Stimulated activated CD8-positive, alpha-beta memory T cell treated with anti-CD3 and anti-CD28 coated beads, Interleukin-12 subunit alpha, Interleukin-12 subunit beta, amount 100 ng/mL, for 24 hours (primary cell): ENCODE measurements around the gene HTATSF1.

ENCODE experiments used
- DNase-seq: peaks from one replicate; pipeline ENCODE4 v3.0.0-alpha.2; 2020; ENCODE audit errors: extremely low read depth

HTATSF1 gene, protein sequence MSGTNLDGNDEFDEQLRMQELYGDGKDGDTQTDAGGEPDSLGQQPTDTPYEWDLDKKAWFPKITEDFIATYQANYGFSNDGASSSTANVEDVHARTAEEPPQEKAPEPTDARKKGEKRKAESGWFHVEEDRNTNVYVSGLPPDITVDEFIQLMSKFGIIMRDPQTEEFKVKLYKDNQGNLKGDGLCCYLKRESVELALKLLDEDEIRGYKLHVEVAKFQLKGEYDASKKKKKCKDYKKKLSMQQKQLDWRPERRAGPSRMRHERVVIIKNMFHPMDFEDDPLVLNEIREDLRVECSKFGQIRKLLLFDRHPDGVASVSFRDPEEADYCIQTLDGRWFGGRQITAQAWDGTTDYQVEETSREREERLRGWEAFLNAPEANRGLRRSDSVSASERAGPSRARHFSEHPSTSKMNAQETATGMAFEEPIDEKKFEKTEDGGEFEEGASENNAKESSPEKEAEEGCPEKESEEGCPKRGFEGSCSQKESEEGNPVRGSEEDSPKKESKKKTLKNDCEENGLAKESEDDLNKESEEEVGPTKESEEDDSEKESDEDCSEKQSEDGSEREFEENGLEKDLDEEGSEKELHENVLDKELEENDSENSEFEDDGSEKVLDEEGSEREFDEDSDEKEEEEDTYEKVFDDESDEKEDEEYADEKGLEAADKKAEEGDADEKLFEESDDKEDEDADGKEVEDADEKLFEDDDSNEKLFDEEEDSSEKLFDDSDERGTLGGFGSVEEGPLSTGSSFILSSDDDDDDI

DNA sequence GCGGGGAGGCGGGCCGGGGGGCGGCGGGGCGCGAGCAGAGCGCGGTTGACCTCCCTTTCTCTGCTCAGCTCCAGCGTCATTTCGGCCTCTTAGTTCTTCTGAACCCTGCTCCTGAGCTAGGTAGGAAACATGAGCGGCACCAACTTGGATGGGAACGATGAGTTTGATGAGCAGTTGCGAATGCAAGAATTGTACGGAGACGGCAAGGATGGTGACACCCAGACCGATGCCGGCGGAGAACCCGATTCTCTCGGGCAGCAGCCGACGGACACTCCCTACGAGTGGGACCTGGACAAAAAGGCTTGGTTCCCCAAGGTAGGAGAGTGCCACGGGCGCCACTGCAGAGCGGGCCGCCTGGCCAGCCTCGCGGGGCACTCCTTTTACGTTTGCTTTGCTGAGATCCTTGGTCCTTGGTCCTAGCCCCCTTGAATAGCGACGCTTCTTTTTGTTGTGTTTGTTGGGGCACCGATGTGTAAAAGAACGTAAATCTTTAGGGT lies at the start of gene HTATSF1:
HTATSF1 (plus strand) TSS at position 37 of the 497 bp plus-strand sequence; CDS start at position 130, 93 bp downstream.
- DNase-seq = no peak

DNA sequence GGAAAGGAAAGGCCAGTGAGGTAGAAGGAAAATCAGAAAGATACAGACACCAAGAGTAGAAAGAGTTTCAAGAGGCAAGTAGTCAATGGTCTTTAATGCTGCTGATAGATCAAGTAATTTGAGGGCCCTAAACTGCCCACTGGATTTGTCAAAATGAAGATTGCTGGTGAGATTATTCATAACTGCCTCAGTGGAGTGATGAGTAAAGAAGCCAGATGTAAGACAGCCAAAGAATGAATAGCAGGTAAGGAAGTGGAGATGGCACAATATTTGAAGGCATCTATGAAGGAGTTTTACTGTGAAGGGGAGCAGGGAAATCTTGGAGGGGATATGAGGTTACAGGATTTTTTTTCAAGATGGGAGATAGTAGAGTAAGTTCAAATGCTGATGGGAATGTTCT lies 49.4 kb upstream of the HTATSF1 start:
- no peak for DNase-seq

- DNase-seq = no peak
These were observed 47.2 kb upstream of the HTATSF1 start for GRCh38 chrX:136450050-136450830.

DNA sequence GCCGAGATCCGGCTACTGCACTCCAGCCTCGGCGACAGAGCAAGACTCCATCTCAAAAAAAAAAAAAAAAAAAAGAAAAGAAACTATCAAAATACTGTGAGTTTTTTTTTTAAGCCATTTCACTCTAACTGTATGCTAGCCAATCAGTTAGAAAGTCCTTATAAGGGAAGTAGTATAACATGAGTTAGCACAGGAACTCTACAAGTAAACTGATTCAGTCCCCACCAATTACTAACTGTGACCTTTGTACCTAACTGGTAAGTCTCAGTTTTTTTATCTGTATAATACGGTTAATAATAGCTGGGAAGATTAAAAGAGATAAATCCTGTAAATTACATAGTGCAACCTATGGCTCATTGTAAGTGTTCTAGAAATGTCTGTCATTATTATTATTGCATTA lies 44.8 kb upstream of the HTATSF1 start:
- no peak for DNase-seq

DNA sequence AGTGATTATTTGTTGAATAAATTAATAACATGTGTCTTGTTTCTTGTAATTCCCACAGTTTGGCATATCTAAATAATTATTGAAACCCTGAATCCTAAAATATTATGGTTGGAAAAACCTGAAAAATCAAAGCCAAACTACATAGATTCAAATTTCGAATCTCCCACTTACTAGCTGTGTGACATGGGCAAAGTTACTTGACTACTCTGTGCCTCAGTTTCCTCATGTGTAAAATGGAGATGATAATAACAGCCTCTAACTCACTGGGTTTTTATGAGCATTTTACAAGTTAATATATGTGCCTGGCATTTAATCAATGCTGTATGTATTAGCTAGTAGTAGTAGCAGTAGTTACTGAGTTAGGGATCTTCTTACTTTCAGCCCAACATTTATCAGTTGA lies 44.3 kb upstream of the HTATSF1 start:
- DNase-seq = no peak

DNA sequence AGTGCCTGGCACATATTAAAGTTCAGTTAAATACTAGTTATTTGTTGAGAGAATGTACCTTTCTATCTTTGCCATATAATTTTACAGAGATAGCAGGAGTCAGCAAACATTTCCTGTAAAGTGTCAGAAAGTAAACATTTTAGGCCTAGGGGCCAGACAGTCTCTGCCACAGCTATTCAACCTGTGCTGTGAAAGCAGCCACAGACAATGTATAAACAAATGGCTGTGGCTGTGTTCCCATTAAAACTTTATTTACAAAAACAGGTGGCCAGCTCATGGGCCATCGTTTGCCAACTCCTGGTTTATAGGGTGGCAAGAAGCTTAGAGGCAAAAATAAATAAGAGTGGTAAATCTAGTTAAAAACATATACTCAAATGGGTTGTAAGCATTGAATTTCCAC lies 43.6 kb upstream of the HTATSF1 start:
- no peak for DNase-seq

DNA sequence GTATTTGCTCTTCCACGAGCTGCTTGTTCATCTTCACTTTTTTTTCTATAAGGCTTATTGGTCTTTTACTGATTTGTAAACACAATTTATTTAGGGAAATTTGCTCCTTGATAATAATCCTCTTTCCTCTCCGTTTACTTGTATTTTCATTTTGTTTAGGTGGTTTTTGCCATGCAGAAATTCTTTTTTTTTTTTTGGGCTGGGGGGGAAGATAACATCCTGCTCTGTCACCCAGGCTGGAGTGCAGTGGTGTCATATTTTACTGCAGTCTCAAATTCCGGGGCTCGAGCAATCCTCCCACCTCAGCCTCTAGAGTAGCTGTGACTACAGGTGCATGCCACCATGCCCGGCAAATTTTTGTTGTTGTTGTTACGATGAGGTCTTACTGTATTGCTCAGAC lies 41.3 kb upstream of the HTATSF1 start:
- DNase-seq = no peak

GRCh38 chrX:136457303-136457917 lies 40.0 kb upstream of the HTATSF1 start:
- DNase-seq = no peak

- DNase-seq = no peak
These were observed 32.8 kb upstream of the HTATSF1 start for GRCh38 chrX:136464589-136464988.

DNA sequence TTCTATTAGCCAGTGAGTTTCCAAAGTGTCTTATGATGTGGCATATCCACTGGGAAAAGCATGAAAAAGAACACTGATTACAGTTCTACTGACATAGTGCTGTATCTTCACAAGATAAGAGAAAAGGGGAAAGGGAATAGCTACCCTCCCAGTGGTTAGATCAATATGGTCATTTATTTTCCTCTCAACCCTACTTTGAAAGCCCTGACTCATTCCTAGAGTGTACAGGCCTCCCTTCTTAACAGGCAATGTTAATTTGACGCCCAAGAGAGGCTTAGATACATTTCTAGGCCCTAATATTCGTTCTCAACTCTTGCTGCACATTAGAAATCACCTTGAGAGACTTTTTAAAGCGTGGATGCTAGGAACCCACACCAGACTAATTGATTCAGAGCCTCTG lies 30.1 kb upstream of the HTATSF1 start:
- DNase-seq = no peak

DNA sequence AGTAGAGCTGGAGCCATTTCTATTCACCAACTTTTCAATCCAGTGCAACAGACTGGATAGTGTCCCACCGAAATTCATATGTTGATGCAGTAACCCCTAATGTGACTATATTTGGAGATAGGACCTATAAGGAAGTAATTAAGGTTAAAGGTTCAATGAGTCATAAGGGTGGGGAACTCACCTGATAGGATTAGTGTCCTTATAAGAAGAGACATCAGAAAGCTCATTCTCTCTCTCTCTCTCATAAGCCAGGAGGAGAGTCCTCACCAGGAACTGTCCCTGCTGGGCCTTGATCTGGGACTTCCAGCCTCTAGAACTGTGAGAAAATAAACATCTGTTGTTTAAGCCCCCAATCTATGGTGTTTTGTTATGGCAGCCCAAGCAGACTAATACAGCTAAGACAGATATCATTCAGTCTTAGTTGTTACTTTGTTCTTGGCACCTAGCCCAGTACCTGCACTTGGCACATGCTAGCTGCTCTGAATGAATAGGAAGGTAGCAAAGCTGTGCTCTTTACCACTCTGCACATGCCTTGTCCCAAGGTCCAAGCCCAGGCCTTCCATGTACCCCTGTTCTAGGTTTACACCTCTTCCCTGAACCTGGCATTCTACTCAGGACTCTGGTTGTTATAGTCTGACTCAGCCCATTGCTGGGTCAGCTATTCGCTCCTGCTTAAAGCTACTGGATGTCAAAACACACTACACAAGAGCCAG lies 28.8 kb upstream of the HTATSF1 start:
- no peak for DNase-seq

GRCh38 chrX:136473663-136474062 lies 23.7 kb upstream of the HTATSF1 start:
- no peak for DNase-seq

DNA sequence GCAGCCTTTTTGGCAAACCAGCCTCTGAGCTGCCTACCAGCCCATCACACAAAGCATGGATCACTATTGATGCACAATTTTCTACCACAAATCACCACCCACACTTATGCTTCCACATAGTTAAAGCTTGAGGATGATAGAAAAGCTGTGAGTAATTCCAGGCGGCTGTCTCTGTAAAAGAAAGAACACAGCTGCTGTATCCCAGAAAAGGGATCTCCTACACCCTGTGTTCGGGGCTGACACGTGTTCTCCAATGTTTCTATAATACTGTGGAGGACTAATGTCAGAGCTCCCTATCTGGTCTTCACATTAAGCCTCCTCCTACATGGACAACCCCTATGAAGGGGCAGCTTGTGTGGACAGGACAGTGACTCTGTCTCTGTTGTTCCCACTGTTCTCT lies 22.2 kb upstream of the HTATSF1 start:
- DNase-seq = no peak

- no peak for DNase-seq
These were observed 20.9 kb upstream of the HTATSF1 start for GRCh38 chrX:136476501-136476900.

DNA sequence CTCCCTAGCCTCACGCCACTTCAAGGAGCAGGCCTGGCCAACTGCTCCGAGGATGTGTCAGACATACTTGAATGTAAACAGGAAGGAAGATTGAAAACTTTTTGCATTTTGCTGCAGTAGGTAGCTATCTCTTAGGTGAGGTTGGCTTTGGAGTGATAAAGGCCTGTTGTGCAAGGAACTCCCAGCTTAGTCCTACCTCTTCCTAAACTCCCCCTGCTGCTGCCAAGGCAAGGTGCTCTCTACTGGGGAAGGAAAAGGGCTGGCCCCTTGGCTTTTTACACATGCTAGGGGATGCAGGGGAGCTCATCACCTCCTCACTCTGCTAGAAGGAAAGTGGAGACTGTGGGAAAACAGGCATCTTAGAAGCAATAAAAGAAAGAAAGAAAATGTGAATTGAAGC lies 20.4 kb upstream of the HTATSF1 start:
- DNase-seq = no peak

DNA sequence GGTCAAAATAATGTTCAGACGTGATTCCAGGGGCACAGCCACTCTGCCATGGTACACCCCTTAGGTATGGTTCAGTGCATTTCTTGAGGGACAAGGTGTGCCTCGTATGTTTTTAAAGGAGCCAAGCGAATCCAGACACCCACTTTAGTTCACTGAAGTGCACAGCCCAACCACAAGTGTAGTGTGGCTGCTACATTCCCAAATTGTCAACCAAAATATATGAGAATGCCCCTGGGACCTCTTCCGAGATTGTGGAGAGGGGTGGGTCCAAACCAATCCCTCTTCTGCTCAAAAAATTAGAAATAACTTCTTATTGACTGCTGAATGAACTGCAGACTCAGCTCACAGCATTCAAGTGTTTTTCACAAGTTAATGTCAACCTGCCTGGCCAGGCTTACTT lies 17.0 kb upstream of the HTATSF1 start:
- no peak for DNase-seq

DNA sequence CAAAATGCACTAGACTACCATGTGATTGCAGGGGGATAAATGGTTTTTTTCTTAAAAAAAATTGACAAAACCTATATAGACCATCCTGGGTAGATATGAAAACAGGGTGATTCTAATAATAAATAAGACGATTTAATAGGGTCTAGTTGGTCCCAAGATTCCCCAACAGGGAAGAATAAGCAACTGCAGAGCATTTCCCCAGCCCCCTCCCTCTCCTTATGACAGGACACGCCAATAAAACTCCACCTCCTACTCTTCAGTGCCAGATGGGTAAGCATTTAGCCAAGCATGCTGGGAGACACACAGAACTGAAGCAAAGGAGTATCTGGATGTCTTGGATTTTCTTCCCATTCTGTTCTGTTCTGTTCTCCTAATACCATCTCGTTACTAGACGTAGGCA lies 9.7 kb upstream of the HTATSF1 start, which contains the start of gene BRS3:
BRS3 (plus strand) TSS at position 301 of the 400 bp plus-strand sequence. CDS start 168 bp downstream, outside the sequence.
- no peak for DNase-seq

- DNase-seq = no peak
These were observed 8.7 kb upstream of the HTATSF1 start for GRCh38 chrX:136488706-136489105.

GRCh38 chrX:136491832-136492231 lies 5.6 kb upstream of the HTATSF1 start:
- no peak for DNase-seq

- no peak for DNase-seq
These were observed 4.4 kb upstream of the HTATSF1 start for GRCh38 chrX:136493011-136493410.

DNA sequence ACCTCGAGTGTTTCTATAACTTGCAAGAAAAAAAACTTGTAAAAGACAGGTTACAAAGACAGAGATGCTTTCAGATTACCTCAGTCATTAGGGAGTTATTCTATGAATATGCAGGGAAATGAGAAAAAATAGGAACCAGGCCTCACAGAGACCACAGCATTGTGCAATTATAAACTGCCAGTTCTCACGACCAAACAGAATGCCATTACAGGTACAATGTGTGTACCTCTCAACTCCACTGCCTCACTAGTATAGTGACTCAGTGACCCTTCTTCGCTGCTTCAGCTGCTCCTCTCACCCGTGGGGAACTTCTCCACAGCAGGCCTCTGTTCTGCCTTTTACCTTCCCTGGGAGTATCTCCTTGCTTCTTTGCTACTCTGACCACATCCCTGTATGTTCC lies 2.3 kb upstream of the HTATSF1 start:
- DNase-seq = no peak
